DOHH2 (cell line): ENCODE results near the gene RASSF7.

Experiments
- EZH2phosphoT487 ChIP-seq: fragments of 200-600 bp; sonication (generic); IDR thresholded peaks from 2 replicates; pipeline ENCODE4 v1.6.1; 2017; ENCODE audit warnings: borderline replicate concordance, mild to moderate bottlenecking, antibody characterized with exemption, low read length, moderate library complexity, mixed read lengths
- TF ChIP-seq, protein P1 (sequence below): fragments of 200-600 bp; sonication (generic); IDR thresholded peaks from one replicate; pipeline ENCODE4 v1.5.1; 2014; ENCODE audit warnings: antibody characterized with exemption, mild to moderate bottlenecking, low read depth, low read length; ENCODE audit not compliant: poor library complexity, severe bottlenecking

DNA sequence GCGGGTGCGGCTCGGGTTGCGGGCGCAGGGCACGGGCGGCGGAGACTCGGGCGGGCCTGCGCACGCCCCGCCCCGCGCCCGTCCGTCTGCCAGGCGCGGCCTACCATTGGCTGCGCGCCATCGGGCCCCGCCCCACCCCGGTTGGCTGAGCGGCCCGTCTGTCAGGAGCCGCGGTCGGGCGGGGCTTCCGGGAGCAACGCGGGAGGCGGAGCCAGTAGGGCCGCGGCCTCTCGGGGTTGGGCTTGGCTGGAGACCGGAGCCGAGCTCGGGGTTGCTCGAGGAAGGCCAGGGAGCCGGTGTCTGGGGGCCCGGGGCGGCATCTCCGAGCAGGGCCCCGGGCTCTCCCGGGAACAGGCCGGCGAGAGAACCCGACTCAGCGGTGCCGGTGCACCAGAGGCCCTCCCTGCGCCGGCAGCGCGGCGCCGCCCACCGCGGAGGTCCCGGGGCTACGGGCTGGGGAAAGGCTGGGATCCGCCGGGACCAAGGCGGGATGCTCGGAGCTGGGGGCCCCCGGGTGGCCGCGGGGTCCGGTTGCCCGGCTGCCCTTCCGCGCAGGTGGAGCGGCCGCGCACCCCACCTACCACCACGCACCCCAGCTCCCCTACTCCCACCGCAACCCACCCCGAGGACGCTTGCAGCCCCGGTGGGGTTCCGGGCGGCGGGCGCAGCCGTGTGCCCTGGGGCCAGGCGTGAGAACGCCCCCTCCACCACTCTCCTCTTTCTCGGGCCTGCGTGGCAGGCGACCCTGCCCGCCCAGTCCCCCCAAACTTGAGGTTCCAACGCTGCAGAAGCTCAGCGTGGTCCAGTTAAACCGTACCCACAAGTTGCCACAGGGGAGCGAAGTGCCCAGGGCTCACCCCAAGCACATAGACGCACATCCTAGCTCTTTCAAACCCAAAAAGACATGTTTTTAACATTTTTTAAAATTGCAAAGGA is 25.0 kb upstream of the RASSF7 start, which contains the start of gene HRAS:
- TF ChIP-seq, protein P1, sequence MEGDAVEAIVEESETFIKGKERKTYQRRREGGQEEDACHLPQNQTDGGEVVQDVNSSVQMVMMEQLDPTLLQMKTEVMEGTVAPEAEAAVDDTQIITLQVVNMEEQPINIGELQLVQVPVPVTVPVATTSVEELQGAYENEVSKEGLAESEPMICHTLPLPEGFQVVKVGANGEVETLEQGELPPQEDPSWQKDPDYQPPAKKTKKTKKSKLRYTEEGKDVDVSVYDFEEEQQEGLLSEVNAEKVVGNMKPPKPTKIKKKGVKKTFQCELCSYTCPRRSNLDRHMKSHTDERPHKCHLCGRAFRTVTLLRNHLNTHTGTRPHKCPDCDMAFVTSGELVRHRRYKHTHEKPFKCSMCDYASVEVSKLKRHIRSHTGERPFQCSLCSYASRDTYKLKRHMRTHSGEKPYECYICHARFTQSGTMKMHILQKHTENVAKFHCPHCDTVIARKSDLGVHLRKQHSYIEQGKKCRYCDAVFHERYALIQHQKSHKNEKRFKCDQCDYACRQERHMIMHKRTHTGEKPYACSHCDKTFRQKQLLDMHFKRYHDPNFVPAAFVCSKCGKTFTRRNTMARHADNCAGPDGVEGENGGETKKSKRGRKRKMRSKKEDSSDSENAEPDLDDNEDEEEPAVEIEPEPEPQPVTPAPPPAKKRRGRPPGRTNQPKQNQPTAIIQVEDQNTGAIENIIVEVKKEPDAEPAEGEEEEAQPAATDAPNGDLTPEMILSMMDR, result no peak
- TF ChIP-seq EZH2phosphoT487, result no peak
